Measurements from ENCODE around the gene PIK3CG.
"Not testable (repeated sequence)": the region's sequence is repeated elsewhere in the genome, so short reads cannot be mapped to it uniquely, and the experiment has no call there.

The PIK3CG gene

GRCh38 chr7:106888204-106888603 lies 23.1 kb downstream of the PIK3CG start:
- DNase-seq: no peak

DNA sequence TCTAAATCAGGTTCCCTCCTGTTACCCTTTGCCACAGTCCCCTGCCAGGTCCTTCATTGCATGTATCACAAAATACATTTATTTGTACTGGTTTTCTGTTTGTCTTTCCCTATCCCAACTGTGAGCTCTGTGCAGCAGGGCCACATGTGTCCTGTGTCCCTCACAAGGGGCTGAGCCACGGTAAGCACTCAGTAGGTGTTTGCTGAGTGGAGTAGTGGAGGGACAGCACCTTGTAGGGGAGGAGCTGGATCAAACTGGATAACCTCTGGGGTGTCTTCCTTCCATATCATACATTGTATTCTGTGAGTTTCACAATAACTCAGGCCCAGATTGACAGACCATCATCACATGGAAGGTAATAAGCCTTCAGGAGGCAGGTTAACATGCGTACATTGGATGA lies 25.9 kb downstream of the PIK3CG start:
- no peak for DNase-seq

DNA sequence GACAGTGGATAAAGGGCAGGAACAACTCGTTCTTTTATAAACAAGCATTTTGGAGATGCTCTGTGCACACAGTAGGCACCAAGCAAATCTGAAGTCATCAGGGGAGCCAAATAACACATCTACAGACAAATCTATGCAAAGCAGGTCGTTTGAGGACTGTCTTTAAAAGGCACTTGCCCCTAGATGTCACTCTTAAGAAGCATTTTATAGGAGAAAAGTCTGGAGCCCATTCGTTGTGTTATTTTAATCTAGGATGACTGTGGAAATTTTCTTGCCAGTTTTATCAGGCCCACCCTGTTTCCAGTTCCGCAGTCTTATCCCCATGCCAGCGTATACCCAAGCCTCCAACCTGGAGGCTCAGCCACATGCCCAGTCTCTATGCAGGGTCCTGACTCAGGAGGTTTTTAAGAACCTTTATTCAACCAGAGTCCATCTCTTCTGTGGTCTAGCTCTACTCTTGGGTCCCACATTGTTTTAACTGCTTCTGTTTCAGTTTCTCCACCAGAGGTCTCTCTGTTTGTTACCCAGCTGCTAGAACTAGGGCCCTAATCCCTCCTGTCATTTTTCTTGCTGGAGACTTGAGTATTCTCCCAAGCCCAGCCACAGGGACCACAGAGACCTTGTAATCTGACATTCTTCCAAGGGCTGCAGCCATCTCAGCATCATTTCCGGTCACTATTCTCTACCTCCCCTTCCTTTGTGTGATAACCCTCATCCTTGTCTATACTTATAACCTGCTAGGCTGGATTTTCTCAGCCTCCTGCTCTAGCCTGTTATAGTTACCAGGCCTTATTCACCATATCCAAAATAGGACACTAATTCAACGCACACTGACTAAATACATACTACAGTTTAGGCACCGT lies 26.7 kb downstream of the PIK3CG start:
- no peak for DNase-seq

- DNase-seq: no peak
Observed at GRCh38 chr7:106893591-106893990, 28.5 kb downstream of the PIK3CG start.

- DNase-seq: no peak
Observed at GRCh38 chr7:106895246-106895864, 30.3 kb downstream of the PIK3CG start.

- no peak for DNase-seq
Observed at GRCh38 chr7:106896231-106896630, 31.1 kb downstream of the PIK3CG start.

DNA sequence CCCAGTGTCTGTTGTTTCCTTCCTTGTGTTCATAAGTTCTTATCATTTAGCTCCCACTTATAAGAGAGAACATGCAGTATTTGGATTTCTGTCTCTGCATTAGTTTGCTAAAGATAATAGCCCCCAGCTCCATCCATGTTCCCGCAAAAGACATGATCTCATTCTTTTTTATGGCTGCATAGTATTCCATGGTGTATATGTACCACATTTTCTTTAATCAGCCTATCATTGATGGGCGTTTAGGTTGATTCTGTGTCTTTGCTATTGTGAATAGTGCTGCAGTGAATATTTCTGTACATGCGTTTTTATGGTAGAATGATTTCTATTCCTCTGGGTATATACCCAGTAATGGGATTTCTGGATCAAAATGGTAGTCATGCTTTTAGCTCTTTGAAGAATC lies 32.5 kb downstream of the PIK3CG start:
- not testable (repeated sequence) for DNase-seq

DNA sequence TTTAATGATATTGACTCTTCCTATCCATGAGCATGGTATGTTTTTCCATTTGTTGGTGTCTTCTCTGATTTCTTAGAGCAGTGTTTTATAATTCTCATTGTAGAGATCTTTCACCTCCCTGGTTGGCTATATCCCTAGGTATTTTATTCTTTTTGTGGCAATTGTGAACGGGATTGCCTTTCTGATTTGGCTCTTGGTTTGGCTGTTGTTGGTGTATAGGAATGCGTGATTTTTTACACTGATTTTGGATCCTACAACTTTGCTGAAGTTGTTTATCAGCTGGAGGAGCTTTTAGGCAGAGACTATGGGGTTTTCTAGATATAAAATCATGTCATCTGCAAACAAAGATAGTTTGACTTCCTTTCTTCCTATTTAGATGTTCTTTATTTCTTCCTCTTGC lies 33.9 kb downstream of the PIK3CG start:
- not testable (repeated sequence) for DNase-seq

- DNase-seq: no peak
Observed at GRCh38 chr7:106901828-106902441, 36.9 kb downstream of the PIK3CG start.

DNA sequence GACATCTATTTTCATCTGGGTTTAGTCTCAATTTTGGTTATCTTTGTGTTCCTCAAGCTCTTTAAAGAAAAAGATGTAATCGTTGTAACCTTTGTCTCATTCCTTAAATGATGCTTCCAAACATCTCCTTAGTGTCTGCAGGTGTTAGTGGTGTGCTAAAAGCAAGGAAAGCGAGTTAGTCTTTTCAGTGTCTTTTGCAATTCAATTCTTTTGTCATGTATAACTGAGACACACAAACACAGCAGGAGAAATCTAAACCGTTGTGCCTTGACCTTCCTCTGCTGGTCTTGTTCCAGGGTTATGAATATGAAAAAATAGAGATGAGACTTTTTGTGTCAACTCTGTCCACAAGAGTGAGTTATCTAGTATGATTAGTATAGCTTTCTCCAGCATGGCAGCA lies 40.7 kb downstream of the PIK3CG start:
- DNase-seq: no peak

GRCh38 chr7:106911959-106912358 lies 46.9 kb downstream of the PIK3CG start:
- DNase-seq: no peak

DNA sequence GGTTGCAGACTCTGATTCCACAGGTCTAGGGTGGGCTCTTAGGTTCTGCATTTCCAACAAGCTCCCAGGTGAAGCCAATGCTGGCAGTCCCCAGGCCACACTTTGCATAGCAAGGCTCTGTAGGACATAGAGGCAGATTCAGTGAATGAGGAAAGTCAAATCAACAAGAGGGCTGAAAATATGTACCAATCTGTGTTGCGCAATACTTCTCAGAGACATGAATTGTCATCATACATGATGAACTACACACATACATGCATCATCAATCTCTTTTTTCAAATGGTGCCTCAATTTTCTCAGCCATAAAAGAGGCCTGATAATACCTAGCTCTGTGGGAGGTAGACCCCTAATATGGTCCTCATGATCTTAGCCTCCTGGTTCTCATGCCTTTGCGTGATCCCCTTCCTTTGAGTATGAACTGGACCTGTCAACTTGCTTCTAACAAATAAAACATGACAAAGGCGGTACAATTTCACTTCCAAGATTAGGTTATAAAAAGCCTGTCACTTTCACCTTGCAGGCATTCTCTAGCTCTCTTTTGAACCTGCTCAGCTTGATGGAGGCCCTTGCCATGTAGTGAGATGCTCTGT lies 49.0 kb downstream of the PIK3CG start:
- DNase-seq: no peak

- no peak for DNase-seq
Observed at GRCh38 chr7:106915407-106915806, 50.3 kb downstream of the PIK3CG start.

- DNase-seq: no peak
Observed at GRCh38 chr7:106915873-106916272, 50.8 kb downstream of the PIK3CG start.

GRCh38 chr7:106916679-106917078 lies 51.6 kb downstream of the PIK3CG start:
- DNase-seq: no peak

- DNase-seq: no peak
Observed at GRCh38 chr7:106918991-106919390, 53.9 kb downstream of the PIK3CG start.

DNA sequence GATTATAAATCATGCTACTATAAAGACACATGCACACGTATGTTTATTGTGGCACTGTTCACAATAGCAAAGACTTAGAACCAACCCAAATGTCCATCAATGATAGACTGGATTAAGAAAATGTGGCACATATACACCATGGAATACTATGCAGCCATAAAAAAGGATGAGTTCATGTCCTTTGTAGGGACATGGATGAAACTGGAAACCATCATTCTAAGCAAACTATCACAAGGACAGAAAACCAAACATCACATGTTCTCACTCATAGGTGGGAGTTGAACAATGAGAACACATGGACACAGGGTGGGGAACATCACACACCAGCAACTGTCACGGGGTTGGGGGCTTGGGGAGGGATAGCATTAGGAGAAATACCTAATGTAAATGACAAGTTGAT lies 59.4 kb downstream of the PIK3CG start:
- DNase-seq: not testable (repeated sequence)

DNA sequence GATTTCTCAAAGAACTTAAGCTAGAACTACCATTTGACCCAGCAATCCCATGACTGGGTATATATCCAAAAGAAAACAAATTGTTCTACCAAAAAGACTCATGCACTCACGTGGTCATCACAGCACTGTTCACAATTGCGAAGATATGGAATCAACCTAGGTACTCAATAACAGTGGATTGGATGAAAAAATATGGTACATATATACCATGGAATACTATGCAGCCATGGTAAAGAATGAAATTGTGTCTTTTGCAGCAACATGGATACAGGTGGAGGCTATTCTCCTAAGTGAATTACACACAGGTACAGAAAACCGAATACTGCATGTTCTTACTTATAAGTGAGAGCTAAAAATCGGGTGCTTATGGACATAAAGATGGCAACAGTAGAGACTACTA lies 61.8 kb downstream of the PIK3CG start:
- DNase-seq: no peak

DNA sequence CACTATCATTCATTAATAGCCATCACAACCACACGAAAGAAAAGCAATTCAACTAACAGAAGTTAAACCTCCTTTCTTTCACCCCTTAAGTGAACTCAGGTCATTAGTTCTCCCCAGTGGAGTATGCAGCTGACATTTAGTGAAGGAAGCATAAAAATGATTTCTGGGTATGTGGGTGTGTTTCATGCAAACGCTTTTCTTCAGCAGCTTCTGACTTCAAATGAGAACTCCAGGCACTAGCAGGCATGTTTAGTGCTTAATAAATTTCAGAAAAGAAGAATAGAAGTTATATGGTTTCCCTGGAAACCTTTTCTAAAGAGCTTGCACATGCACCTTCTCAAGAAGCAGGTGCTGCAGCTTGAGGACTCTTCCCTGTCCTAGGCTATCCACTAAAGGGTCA lies 62.5 kb downstream of the PIK3CG start:
- DNase-seq: no peak

- DNase-seq: not testable (repeated sequence)
Observed at GRCh38 chr7:106929616-106930015, 64.5 kb downstream of the PIK3CG start.

DNA sequence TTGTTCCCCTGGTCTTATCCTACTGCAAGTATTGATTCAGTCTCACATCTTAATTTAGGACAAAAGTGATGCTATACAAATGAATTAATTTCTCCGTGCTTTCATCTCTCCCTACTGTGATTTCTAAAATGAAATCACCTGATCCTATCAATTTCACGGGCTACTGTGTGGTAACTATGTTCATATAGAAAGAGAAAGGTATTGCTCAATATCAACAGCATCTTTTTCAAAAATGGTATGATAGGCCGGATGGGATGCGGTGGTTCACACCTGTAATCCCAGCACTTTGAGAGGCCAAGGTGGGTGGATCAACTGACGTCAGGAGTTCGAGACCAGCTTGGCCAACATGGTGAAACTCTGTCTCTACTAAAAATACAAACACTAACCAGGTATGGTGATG lies 71.2 kb downstream of the PIK3CG start:
- no peak for DNase-seq

GRCh38 chr7:106938122-106938521 lies 73.0 kb downstream of the PIK3CG start:
- DNase-seq: not testable (repeated sequence)

GRCh38 chr7:106938803-106939202 lies 73.7 kb downstream of the PIK3CG start:
- DNase-seq: no peak

All from stimulated activated naive CD4-positive, alpha-beta T cell treated with Interleukin-2 at 50 U/mL for 16 hours (primary cell).